NCI-H748 treated with DMSO at 0.1 percent for 48 hours (cell line): ENCODE results near the gene ZFR.
A peak's percentile ranks its signal among the peaks of the same experiment; 100 is the strongest.
"Not testable (repeated sequence)": the region's sequence is repeated elsewhere in the genome, so short reads cannot be mapped to it uniquely, and the experiment has no call there.

ENCODE experiments used
- DNase-seq: peaks from one replicate; lab custom pipeline; 2025; lab: John Stamatoyannopoulos, UW

The ZFR gene

GRCh38 chr5:32444431-32445286 is at the start of gene ZFR:
Gene ZFR, minus strand, starts transcription at chr5:32444740. Its CDS starts 82 bp downstream, at chr5:32444658.
- peak; percentile 96 for DNase-seq

GRCh38 chr5:32490972-32491557 is 46.5 kb upstream of the ZFR start:
- no peak for DNase-seq

GRCh38 chr5:32489791-32490562 is 45.4 kb upstream of the ZFR start:
- peak; percentile 100 for DNase-seq

GRCh38 chr5:32487424-32487823 is 42.9 kb upstream of the ZFR start:
- no peak for DNase-seq

GRCh38 chr5:32487008-32487407 is 42.5 kb upstream of the ZFR start:
- DNase-seq, result no peak

- no peak for DNase-seq
Observed at GRCh38 chr5:32482193-32482592, 37.7 kb upstream of the ZFR start.

GRCh38 chr5:32479096-32479495 is 34.6 kb upstream of the ZFR start:
- DNase-seq, result no peak

- no peak for DNase-seq
Observed at GRCh38 chr5:32476891-32477290, 32.4 kb upstream of the ZFR start.

- peak; percentile 36 for DNase-seq
Observed at GRCh38 chr5:32475334-32476097, 31.0 kb upstream of the ZFR start.

- no peak for DNase-seq
Observed at GRCh38 chr5:32474209-32474854, 29.8 kb upstream of the ZFR start.

GRCh38 chr5:32473072-32473471 is 28.5 kb upstream of the ZFR start:
- no peak for DNase-seq

GRCh38 chr5:32471784-32472183 is 27.2 kb upstream of the ZFR start:
- no peak for DNase-seq

- DNase-seq, result no peak
Observed at GRCh38 chr5:32465076-32465475, 20.5 kb upstream of the ZFR start.

- DNase-seq, result no peak
Observed at GRCh38 chr5:32462618-32463017, 18.1 kb upstream of the ZFR start.

- DNase-seq, result no peak
Observed at GRCh38 chr5:32461441-32462120, 17.0 kb upstream of the ZFR start.

GRCh38 chr5:32460702-32461101 is 16.2 kb upstream of the ZFR start:
- no peak for DNase-seq

GRCh38 chr5:32458880-32459495 is 14.4 kb upstream of the ZFR start:
- no peak for DNase-seq

- no peak for DNase-seq
Observed at GRCh38 chr5:32455311-32455710, 10.8 kb upstream of the ZFR start.

GRCh38 chr5:32454821-32455220 is 10.3 kb upstream of the ZFR start:
- no peak for DNase-seq

GRCh38 chr5:32453916-32454315 is 9.4 kb upstream of the ZFR start:
- DNase-seq, result no peak

- not testable (repeated sequence) for DNase-seq
Observed at GRCh38 chr5:32452316-32452715, 7.8 kb upstream of the ZFR start.
